Measurements from ENCODE around the gene PRPS1.
"Not testable (repeated sequence)": the region's sequence is repeated elsewhere in the genome, so short reads cannot be mapped to it uniquely, and the experiment has no call there.

GRCh38 chrX:107685586-107685985 lies 57.3 kb downstream of the PRPS1 start:
- TF ChIP-seq CTCF, POLR2A, POLR2AphosphoS5, EP300 (IDR thresholded peaks at IDR 0.05): not testable (repeated sequence)

All from gastroesophageal sphincter (tissue), 3 donors.